HPDE6-E6E7 (cell line): Measurements from ENCODE around the gene MAMDC2.

Experiments
- DNase-seq: peaks from one replicate; pipeline ENCODE4 v3.0.0; 2011; ENCODE audit warnings: missing footprints; ENCODE audit errors: extremely low spot score

The MAMDC2 gene, protein sequence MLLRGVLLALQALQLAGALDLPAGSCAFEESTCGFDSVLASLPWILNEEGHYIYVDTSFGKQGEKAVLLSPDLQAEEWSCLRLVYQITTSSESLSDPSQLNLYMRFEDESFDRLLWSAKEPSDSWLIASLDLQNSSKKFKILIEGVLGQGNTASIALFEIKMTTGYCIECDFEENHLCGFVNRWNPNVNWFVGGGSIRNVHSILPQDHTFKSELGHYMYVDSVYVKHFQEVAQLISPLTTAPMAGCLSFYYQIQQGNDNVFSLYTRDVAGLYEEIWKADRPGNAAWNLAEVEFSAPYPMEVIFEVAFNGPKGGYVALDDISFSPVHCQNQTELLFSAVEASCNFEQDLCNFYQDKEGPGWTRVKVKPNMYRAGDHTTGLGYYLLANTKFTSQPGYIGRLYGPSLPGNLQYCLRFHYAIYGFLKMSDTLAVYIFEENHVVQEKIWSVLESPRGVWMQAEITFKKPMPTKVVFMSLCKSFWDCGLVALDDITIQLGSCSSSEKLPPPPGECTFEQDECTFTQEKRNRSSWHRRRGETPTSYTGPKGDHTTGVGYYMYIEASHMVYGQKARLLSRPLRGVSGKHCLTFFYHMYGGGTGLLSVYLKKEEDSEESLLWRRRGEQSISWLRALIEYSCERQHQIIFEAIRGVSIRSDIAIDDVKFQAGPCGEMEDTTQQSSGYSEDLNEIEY

DNA sequence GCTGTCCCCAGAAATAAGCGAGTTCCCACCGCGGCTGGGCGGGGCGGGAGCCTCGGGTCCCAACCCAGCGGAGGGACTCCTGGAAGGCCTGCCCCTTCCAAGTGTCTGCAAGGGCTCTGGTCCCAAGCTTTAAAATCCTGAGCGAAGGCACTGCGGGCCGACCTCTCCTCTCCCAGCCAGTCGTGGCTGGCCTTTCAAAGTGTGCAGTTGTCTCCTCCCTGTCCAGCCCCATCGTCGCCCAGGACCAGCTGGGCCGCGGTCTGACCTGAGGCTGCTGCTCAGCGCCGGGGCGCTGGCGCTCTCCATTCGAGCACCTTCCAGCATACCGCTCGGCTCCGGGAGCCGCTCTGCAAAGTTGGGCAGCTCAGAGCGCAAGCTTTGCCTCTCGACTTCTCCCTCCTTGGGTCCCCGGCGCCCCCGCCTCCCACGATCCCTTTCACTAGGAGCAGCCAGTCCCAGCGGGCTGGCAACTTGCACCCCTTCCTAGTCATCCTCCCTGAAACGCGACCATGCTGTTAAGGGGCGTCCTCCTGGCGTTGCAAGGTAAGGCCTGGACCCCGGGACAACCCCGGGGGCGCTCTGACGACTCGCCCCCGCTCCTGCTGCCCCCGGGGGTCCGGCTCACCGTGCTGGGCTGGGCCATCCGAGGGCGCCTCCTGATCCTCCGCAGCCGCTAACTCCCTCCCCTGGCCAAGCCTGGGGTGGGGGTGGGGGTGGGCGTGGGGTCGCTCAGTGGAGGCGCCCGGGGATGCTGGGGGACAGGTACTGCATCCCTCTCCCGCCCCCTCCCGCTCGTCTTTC, at the start of gene MAMDC2:
Gene MAMDC2 (plus strand): TSS at position 160 of the 801 bp plus-strand sequence. CDS start 350 bp downstream, at position 510.
- DNase-seq, result no peak

DNA sequence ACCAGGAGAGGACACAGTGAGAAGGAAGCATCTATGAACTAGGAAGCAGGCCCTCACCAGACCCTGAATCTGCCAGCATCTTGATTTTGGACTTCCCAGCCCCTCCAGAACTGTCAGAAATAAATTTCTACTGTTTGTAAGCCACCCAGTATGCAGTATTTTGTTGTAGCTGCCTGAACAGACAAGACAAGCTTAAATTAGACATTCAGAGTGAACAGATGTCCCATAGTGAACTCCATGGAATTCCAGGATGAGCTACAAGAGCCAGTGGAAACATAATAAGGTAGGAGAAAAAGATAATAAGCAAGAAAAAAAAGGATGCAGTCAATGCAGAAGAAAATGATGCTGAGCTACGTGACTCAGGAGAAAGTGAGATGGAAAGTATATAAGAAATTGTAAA, 47.8 kb upstream of the MAMDC2 start:
- no peak for DNase-seq

DNA sequence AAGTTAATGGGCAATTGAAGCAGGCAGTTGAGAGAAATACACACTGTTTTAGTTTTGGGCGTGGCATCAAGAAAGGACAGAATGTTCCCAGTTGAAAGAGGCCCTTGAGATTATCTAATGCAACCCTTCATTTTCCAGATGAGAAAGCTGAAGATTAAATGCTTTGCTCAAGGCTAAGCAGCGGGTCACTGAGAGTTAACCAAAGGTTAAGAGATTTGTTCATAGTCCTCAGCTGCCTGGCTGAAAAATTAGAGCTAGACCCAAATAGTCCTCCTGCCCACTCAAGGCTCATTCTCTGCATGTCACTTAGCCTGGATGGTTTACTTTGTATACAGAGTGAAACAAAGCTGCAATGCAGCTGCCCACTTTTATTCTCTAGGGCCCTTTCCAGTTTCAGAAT, 46.7 kb upstream of the MAMDC2 start:
- DNase-seq, result no peak

DNA sequence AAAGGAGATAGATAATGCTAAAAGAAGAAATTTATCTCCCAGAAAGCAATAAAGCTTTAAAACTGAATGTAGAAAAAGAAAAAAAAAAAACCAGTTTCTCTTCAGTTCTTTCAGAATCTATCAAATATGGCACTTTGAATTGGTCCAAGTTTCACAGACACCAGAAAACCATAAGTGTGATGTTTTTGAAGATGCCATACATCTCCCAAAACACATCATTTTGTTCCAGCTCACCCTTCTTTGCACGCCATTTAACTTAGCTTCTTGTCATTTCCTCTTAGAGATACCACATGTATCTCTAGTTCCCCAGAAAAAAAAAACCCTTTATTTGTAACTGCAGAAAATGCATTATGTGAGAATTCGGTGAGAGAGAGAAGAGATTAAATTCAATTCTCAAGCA, 46.1 kb upstream of the MAMDC2 start:
- DNase-seq, result no peak

DNA sequence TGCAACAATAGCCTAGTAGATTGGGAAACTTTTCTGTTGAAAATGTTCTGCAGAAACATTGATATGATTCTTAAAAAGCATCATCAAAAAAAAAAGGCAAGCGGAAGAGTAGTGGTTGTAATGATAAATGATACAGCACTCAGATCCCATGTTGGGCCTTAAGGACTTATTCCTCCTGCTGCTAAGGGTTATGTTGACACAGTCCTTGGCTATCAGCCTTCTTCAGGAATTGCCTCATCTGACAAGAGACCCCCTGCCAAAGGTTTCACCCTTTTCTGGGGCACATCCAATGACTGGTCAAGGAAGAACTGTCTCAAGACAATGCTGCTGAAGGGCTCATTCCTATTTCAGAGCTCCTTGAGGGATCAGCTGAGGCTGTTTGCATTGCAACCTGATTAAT, 44.3 kb upstream of the MAMDC2 start:
- no peak for DNase-seq

DNA sequence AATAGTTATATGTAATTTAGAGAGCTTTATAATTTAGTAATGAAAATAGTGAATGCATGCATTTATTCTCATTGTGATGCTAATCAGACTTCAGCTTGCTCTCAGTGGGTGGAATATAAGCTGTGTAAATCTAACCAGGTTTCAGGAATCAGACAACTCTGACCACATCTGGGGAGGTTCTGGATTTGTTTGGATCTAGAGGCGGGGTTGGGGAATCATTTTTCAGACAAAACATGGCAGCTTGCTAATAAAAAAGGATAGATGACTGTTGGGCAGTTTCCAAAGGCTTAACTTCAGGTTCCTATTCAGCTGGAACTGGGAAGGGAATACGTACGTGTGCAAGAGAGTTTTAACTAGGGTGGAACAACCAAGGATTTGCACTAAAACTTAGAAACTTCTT, 43.2 kb upstream of the MAMDC2 start:
- no peak for DNase-seq

DNA sequence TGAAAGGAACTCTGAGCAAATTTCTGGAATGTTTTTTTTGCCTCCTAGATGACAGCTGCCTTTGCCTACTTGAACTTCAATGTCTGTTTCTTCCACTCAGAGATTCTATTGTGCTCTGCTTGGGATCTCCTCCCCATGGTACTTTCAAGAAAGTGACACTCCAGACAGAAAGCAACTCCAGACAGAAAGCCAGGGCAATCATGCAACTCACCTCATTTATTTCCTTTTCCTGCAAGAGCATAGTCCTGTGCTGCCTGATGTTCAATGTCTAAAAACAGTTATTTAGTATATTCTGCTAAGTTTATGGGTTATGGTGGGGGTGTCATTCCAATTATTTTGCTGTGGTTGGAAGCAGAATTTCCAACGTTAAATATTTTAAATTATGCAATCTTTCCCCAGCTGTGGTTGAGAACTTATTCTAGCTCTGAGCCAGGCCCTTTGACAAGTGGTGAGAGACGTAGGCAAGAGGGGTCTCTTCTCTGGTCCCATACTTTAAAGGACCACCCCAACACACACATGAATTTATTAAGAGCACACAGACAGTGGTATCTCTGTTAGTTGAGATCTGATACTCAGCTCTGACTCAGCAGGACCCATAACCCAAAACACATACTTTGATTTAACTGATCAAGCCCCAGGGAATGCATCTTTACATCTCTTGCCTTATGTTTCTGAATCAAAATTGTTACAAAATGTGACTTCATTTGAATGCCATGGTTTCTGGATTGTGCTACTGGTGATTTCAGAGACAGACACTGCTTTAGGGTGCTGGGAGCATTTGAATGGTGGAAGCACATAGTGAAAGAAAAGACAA, 39.5 kb upstream of the MAMDC2 start:
- DNase-seq, result no peak

DNA sequence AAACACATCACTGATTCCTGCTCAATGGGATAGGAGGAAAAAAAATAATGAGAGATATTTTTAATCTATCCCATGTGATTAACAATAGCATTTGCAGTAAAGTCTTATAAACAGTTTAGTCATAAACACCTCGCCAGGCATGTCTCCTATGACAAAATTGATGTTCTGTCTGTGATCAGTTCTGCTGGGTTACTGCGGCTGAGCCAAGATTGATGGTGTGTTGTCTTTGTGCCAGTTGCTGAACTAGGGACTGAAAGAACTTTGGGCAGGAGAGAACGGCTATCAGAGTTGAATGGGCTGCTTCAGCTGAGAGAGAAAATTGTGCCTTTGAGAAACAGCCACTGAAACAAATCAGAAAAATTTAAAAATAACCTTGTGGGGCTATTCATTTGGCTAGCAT, 37.3 kb upstream of the MAMDC2 start:
- DNase-seq, result no peak

DNA sequence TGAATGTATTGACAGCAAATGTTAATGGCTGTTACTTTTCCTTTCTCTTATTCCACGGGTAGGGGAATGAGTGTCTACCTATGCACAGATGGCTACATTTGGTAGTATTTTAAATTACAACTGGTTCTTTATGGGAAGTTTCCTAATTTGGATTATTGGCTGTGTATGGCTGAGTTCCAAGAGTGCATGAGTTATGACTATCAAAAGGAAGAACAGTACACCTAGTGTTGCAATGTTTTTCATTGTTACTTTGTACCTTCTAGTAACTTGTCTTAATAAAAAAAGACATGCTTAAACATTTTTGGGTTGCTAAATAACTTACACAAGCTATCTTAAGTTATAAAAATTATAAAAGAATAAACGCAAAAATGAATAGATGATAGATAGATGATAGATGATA, 35.8 kb upstream of the MAMDC2 start:
- DNase-seq, result no peak

DNA sequence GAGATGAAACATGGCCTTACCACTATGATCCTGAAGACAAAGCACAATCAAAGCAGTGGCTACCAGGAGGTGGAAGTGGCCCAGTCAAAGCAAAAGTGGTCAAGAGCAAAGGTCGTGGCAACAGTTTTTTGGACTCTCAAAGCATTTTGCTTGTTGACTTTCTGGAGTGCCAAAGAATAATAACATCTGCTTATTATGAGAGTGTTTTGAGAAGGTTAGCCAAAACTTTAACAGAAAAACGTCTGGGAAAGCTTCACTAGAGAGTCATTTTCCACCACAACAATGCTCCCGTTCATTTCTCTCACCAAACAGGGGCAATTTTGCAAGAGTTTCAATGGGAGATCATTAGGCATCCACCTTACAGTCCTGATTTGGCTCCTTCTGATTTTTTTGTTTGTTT, 33.6 kb upstream of the MAMDC2 start:
- no peak for DNase-seq

DNA sequence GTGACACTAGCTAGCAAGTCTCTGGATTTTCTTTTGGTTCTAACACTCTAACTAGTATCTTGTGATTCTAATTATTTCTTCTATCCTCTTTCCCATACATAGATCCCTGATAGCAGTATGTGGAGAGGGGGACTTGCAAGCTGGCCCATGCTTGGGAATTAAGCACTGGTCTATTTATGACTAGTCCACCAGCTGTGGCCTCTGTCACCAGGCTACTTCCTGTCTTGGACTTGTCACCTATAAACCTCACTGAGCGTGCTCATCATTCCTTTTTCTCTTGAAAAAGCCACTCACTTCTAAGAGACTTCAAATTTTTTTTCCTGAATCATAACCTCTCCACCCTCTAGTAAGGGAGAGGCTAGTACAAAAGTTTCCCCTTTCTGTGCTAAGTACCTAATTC, 32.3 kb upstream of the MAMDC2 start:
- DNase-seq, result no peak

DNA sequence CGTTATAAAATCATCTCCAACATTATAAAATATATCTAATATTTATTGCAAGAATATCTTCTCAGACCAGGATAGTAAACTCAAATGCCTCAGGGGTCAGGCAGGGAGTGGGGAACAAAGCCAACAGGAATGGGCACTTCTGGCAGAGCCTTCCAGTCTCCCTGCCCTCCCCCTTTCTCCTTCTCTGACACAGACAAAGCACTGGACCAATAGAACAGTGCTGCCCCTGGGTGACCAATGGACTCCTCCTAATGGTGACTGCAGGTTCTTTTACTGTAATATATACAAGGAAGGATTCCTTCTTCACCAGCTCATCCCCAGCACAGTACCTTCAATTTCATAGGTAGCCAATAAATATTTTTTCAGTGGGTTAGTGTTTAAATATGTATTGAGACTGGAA, 31.1 kb upstream of the MAMDC2 start:
- DNase-seq, result no peak

DNA sequence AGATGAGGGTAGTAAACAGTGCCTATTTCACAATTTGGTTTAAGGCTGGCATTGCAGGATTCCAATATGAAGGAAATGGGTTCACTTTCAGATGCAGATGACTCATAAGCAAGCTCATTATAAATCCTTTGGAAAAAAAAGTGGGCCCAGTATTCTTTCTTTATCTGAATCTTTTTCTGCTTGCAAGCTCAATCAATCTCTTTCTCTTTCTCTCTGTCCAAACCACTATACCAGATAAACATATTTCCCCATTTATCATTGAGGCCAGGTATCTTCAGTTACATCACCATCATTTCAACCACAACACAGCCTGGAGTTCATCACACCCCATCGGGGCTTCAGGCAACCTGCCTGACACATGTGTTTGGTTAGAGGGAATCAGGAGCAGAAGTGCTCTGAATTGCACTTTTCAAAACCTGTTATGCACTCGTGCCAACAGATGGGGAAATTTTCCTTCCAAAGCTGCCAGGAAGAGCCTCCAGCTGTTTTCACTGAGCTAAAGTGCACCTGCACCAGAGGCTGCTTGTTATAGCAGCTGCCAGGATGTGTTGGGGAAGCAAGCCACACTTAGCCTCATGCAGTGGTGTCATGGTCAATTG, 30.0 kb upstream of the MAMDC2 start:
- peak; percentile 23 for DNase-seq

DNA sequence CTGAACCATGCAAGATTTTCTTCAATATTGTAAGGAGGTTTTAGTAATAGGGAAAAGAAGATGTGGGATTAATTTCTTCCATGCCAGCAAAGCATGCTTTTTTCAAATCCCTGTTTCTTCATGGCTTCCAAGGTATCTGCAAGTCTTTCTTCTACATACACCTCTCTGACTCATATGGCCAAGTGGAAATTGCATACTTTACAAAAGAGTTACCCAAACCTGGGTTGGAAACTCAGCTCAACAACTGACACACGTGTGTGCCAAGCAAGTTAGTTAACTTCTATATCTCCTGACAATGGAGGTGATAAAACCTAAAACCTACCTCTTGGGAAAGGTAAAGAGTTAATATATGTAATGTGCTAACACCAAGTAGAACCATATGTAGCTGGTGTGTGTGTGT, 28.5 kb upstream of the MAMDC2 start:
- no peak for DNase-seq

DNA sequence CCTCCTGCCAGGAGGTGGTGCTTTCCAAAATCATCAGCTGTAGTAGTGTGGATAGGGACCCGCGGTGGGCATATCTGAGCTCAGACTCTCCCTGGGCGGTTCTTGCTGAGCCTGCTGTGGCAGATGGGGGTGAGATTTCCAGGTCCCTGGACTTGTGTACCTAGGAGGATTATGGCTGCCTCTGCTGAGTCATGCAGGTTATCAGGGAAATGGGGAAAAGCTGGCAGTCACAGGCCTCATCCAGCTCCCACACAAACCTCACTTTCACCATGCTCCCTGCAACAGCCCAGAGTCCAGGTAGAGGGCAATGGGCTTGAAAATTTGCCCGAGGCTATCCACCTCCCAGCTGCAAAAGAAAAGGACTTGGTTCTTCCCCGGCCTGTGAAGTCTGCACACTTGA, 23.4 kb upstream of the MAMDC2 start:
- no peak for DNase-seq

DNA sequence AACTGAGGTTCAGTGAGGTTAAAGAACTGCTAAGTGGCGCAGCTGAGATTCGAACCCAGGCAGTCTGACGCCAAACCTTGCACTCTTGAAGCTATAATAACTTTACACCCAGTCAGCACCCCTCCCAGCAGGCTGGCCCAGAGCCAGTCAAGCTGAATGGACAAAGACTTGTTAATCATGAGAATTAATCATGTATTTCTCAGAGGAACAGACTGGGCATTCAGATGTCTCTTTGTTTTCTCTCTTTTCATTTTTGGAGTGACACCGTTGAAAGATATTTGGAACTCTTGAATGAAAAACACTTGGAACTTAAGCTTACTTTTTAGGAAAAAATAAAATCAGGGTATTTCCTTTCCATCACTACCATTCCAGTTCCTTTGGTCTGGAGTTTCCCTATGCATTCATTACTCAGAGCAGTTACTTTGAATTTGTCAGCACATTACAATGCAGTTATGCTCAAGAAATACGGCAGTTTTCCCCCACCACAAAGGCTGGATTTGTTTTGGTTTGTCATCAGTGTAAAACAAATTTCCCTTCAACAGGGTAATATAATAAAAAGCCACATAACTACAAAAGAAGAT, 22.6 kb upstream of the MAMDC2 start:
- DNase-seq, result no peak

DNA sequence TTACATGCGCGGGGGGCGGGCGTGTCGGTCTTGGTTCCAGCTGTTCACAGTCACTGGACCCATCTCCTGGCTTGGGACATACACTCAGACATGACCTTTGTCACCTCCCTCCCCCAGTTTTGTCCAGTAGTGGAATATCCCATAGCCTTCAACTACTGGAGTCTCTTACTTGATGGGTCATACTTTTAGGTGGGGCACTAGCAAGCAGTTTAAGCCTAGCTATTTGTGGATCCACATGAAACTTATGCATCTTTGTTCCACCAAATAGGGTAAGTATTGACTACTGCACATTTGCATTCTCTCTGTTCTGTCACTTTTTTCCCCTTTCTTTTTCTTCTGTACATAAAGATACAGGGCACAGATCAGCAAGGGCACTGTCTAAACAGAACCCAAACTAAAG, 15.4 kb upstream of the MAMDC2 start:
- DNase-seq, result no peak

DNA sequence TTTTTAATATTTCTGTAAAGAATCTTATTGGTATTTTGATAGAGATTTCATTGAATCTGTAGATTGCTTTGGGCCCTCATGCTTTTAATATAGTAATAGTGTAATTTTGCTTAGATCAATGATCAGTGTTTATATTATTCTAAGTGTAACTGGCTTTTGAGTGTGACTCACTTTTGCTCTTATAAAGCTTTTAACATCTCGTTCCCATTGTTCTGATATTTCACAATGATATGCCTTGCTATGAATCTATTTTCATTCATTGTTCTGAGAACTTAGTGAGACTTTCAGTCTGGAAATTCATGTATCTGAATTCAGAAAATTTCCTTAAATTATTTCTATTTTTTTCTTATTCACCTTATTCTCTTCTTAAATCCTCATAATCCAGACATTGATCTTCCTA, 13.5 kb upstream of the MAMDC2 start:
- no peak for DNase-seq

DNA sequence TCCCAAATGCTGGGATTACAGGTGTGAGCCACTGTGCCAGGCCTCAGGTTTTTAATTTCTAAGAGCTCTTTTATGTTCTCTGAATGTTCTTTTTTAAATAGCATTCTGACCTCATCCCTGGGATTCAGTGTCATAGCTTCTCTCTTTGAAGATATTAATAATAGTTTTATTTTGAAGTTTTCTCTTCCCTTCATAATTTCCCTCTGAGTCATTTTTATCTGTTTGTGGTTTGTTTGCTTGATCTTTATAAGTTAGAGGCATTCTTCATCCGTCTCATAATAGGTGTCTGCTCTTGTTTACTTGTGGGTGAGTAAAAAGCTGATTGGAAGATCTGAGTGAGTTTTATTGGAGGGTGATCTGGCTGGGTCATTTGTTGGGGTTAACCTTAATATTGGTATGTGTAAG, 12.5 kb upstream of the MAMDC2 start:
- DNase-seq, result no peak

DNA sequence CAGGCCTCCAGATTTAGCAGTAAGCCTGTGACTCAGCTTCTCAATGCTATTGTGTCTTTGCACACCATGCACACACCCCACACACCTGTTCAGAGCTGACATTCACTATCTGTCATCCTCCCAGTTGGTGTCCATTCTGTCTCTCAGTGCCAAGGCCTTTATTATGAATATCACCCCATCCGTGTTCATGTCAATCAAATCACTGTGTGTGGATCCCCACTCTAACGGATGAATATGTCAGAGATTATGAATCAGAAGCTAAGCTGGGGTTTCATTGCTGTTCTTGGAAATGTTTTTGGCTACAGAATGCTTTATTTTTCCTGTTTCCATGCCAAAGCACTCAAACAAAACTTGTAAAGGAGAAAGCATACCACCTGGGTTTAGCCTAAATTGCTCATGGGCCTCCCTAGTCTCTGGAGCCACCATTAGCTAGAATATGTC, 9.4 kb upstream of the MAMDC2 start:
- DNase-seq, result no peak

DNA sequence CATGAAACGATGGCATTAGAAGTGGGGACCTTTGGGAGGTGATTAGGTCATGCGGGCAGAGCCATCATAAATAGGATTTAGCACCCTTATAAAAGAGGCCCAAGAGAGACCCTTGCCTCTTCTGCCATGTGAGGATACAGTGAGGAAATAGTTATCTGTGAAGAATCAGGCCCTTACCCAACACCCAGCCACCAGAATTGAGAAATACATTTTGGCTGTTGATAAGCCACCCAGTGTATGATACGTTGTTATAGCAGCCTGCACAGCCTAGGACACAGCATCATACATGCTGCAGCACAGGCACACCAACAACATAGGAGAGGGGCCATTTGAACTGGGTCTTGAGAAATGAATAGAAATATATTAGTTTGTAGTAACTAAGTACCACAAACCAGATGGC, 8.0 kb upstream of the MAMDC2 start:
- no peak for DNase-seq
